B cell (primary cell): Measurements from ENCODE around the gene TECTB. TPM values are rescaled to one million over a fixed set of nuclear protein-coding genes. Genes with fewer than 3 reads are reported as not detected.

Experiments used
- ATAC-seq: fragments of 200-7000 bp; cut with Tn5 transposase; one replicate; pipeline ENCODE4 v1.10.0; 2021; ENCODE audit warnings: low read depth, mild to moderate bottlenecking, moderate number of reproducible peaks, moderate library complexity
- CTCF ChIA-PET: fragments of 350-600 bp; sonication (Branson Sonifier 250); formaldehyde crosslinking; loops from one replicate; lab custom pipeline; 2021; ENCODE audit warnings: antibody characterized with exemption, inconsistent platforms; lab: Charles Lee
- POLR2A ChIA-PET: fragments of 350-600 bp; sonication (Branson Sonifier 250); formaldehyde crosslinking; loops from one replicate; lab custom pipeline; 2021; ENCODE audit warnings: antibody characterized with exemption; lab: Charles Lee
- DNase-seq: peaks from one replicate; pipeline ENCODE4 v3.0.0; 2013
- H2AFZ ChIP-seq: 2 replicates; pipeline ENCODE4 v1.6.1; 2012; ENCODE audit warnings: mild to moderate bottlenecking, low read depth, low read length; ENCODE audit not compliant: insufficient read depth, poor library complexity, severe bottlenecking
- H3K27ac ChIP-seq, 2 donors: 1 replicate in 1 of 2; 2 replicates in 1 of 2; pipeline ENCODE4 v1.5.1; 2012 to 2013; ENCODE audit warnings: low read length in 2 of 2, mild to moderate bottlenecking in 2 of 2, moderate library complexity in 1 of 2
- H3K27me3 ChIP-seq, 4 experiments: fragments of 200-600 bp in 1 of 4; sonication (generic) in 1 of 4; replicated peaks in 1 of 4; 1 replicate in 2 of 4; 2 replicates in 2 of 4; pipeline versions ENCODE4 v1.6.1 to v1.7.0; 2013 to 2016; ENCODE audit warnings: low read length in 3 of 4, mild to moderate bottlenecking in 2 of 4, mixed read lengths in 1 of 4, moderate library complexity in 1 of 4; ENCODE audit not compliant: insufficient read depth in 4 of 4, control insufficient read depth in 3 of 4; ENCODE audit errors: control extremely low read depth in 1 of 4
- H3K36me3 ChIP-seq, 2 experiments: replicated peaks in 1 of 2; 1 replicate in 1 of 2; 2 replicates in 1 of 2; pipeline versions ENCODE4 v1.6.1 to v1.7.1; 2013; ENCODE audit warnings: low read length in 1 of 2; ENCODE audit not compliant: insufficient read depth in 2 of 2, control insufficient read depth in 1 of 2; ENCODE audit errors: control extremely low read depth in 1 of 2, extremely low read depth in 1 of 2
- H3K4me1 ChIP-seq, 2 donors: fragments of 200-600 bp in 1 of 2; sonication (generic) in 1 of 2; 1 replicate in 1 of 2; 2 replicates in 1 of 2; pipeline versions ENCODE4 v1.5.1 to v1.6.1; 2013 to 2017; ENCODE audit warnings: low read length in 2 of 2; ENCODE audit not compliant: control insufficient read depth in 2 of 2, insufficient read depth in 2 of 2
- H3K4me2 ChIP-seq: replicated peaks from 2 replicates; pipeline ENCODE3; 2012; ENCODE audit warnings: mild to moderate bottlenecking, low read depth, low read length; ENCODE audit not compliant: poor library complexity, severe bottlenecking
- H3K4me3 ChIP-seq, 5 experiments: fragments of 200-600 bp in 1 of 5; sonication (generic) in 1 of 5; 1 replicate in 3 of 5; 2 replicates in 2 of 5; pipeline versions ENCODE4 v1.5.1 to v1.7.0; 2011 to 2016; ENCODE audit warnings: low read length in 4 of 5, mild to moderate bottlenecking in 4 of 5, low read depth in 2 of 5, control low read depth in 1 of 5, moderate library complexity in 1 of 5; ENCODE audit not compliant: insufficient read depth in 1 of 5; ENCODE audit errors: control extremely low read depth in 1 of 5, extremely low read depth in 1 of 5
- H3K79me2 ChIP-seq: fragments of 200-600 bp; sonication (generic); one replicate; pipeline ENCODE4 v1.6.0; 2016; ENCODE audit warnings: low read length; ENCODE audit not compliant: control insufficient read depth, insufficient read depth
- H3K9ac ChIP-seq: fragments of 200-600 bp; sonication (generic); 2 replicates; pipeline ENCODE4 v1.6.1; 2017; ENCODE audit warnings: mild to moderate bottlenecking, low read length, moderate library complexity
- H3K9me3 ChIP-seq, 3 donors: one replicate each; pipeline versions ENCODE4 v1.6.1 to v1.7.1; 2013; ENCODE audit warnings: low read length in 2 of 3; ENCODE audit not compliant: control insufficient read depth in 2 of 3, insufficient read depth in 1 of 3; ENCODE audit errors: control extremely low read depth in 1 of 3
- H4K20me1 ChIP-seq: 2 replicates; pipeline ENCODE4 v1.6.0; 2012; ENCODE audit warnings: mild to moderate bottlenecking, low read length; ENCODE audit not compliant: insufficient read depth, control insufficient read depth, poor library complexity, severe bottlenecking
- H3K27ac Mint-ChIP-seq: one replicate; pipeline ENCODE4 v1.8.0; 2021; ENCODE audit warnings: mixed read lengths
- H3K27me3 Mint-ChIP-seq: one replicate; pipeline ENCODE4 v1.8.0; 2021; ENCODE audit warnings: mixed read lengths
- H3K4me1 Mint-ChIP-seq: one replicate; pipeline ENCODE4 v1.8.0; 2021; ENCODE audit warnings: mixed read lengths
- H3K4me3 Mint-ChIP-seq: one replicate; pipeline ENCODE4 v1.8.0; 2021; ENCODE audit warnings: mixed read lengths
- H3K9me3 Mint-ChIP-seq: one replicate; pipeline ENCODE4 v1.8.0; 2022; ENCODE audit warnings: mixed read lengths; ENCODE audit not compliant: insufficient read depth
- EZH2 ChIP-seq: IDR thresholded peaks from 2 replicates; pipeline ENCODE4 v1.6.1; 2012; ENCODE audit warnings: borderline replicate concordance, low read depth, mild to moderate bottlenecking, moderate library complexity, low read length; ENCODE audit not compliant: insufficient read depth, poor library complexity, severe bottlenecking
- WGBS: methylation state at CpG from one replicate; pipeline ENCODE4 v1.1.5; 2013; ENCODE audit warnings: missing lambda C conversion rate; ENCODE audit not compliant: insufficient coverage; 5-methylcytosine and 5-hydroxymethylcytosine counted together
- intact Hi-C: fragments of 100-400 bp; cut with micrococcal nuclease; formaldehyde crosslinking; loops from one replicate; pipeline ENCODE4 v1.10.0; 2022
- polyA plus RNA-seq: library from polyadenylated mRNA; depleted of rRNA; stranded (reverse); fragments of >200 nt; gene quantifications from 2 replicates; pipeline ENCODE4 v1.2.3, GENCODE V29; 2012
- total RNA-seq, 2 donors: library from RNA; stranded (reverse); fragments of 120-200 nt in 1 of 2; gene quantifications; 1 replicate in 1 of 2; 2 replicates in 1 of 2; pipeline versions ENCODE4 v1.2.3 to v1.2.4, GENCODE V29; 2013 to 2022
- TF ChIP-seq, protein P1 (sequence below): fragments of 200-600 bp; IDR thresholded peaks from one replicate; pipeline ENCODE4 v1.8.0; 2022; ENCODE audit warnings: antibody characterized with exemption, mild to moderate bottlenecking

Gene TECTB
- total and polyA plus RNA-seq, 2 donors (not counting 1 experiment from before 2014, with no cell fraction given): not detected

DNA sequence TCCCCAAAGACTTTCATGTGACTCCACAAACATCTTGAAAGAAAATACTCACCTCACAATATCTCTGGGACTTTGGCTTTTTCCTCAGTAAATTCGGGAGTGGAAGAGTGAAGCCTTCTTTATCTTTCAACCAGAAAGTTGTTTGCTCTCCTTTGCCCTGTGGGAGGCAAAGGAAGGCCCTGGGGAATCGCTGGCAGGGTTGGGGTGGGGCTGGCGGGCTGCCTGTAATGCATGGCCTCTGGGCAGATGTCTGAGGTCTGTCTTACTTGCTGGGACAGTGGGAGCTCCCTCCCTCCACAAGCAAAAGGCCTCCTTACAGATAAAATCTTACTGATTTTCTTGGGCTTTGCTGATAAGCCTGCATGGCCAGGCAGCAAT lies 24.9 kb downstream of the TECTB start:
- peaks cover 12% of the 10 kb centered on the region for H3K27me3 Mint-ChIP-seq
- H3K27ac Mint-ChIP-seq: no peak overlapping the region
- H4K20me1 ChIP-seq: no peaks in the 10 kb centered on the region
- H2AFZ ChIP-seq: no peak overlapping the region
- CTCF ChIA-PET: interaction anchor here (1.0 to 2.7 kb wide), 11 partner anchors 9 to 194 kb away, joined by 3 to 11 read pairs (median 4); no protein-coding TSS in a partner anchor
- H3K9me3 ChIP-seq: no peaks in the 10 kb centered on the region
- WGBS: 50% methylated on average over 2 of the region's 3 CpGs
- H3K36me3 ChIP-seq: no peaks in the 10 kb centered on the region
- TF ChIP-seq EZH2: no peak
- TF ChIP-seq, protein P1, sequence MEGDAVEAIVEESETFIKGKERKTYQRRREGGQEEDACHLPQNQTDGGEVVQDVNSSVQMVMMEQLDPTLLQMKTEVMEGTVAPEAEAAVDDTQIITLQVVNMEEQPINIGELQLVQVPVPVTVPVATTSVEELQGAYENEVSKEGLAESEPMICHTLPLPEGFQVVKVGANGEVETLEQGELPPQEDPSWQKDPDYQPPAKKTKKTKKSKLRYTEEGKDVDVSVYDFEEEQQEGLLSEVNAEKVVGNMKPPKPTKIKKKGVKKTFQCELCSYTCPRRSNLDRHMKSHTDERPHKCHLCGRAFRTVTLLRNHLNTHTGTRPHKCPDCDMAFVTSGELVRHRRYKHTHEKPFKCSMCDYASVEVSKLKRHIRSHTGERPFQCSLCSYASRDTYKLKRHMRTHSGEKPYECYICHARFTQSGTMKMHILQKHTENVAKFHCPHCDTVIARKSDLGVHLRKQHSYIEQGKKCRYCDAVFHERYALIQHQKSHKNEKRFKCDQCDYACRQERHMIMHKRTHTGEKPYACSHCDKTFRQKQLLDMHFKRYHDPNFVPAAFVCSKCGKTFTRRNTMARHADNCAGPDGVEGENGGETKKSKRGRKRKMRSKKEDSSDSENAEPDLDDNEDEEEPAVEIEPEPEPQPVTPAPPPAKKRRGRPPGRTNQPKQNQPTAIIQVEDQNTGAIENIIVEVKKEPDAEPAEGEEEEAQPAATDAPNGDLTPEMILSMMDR: no peak
- H3K4me2 ChIP-seq: no peak overlapping the region
- H3K4me1 Mint-ChIP-seq: no peaks in the 10 kb centered on the region
- no peak overlapping the region for H3K27ac ChIP-seq
- no peak for DNase-seq
- no peaks in the 10 kb centered on the region for H3K79me2 ChIP-seq
- no peak for ATAC-seq
- H3K9me3 Mint-ChIP-seq: no peaks in the 10 kb centered on the region
- no peak overlapping the region for H3K4me3 ChIP-seq
- POLR2A ChIA-PET: no interaction called here
- H3K4me3 Mint-ChIP-seq: no peak overlapping the region
- intact Hi-C loops: no loop called here
- H3K27me3 ChIP-seq: peaks cover 0 to 4% (median 1%) of the 10 kb centered on the region in 4 experiments
- H3K4me1 ChIP-seq: no peaks in the 10 kb centered on the region
- no peak overlapping the region for H3K9ac ChIP-seq

DNA sequence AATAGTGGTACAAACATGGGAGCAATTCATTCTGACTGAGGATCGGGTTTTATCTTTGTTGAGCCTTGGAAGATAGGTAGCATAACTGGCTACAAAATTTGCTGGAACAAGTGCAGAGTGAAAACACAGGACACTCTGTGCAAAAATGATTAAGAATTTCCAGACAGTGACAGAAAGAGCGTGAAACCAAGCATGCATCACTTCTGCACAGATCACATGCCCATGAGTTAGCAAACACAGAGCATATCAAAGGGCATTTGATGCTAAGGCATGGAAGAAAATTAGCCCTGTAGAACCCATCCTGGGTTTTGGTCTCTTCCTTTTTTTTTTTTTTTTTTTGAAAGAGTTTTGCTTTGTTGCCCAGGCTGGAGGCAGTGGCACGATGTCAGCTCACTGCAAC lies 28.3 kb downstream of the TECTB start:
- intact Hi-C loops: loop anchor here (10.0 kb wide), 1 partner anchor 123 kb away; no protein-coding TSS in a partner anchor
- POLR2A ChIA-PET: no interaction called here
- TF ChIP-seq, protein P1: no peak
- TF ChIP-seq EZH2: no peak
- H3K4me1 ChIP-seq: no peaks in the 10 kb centered on the region
- no peaks in the 10 kb centered on the region for H4K20me1 ChIP-seq
- H3K4me2 ChIP-seq: no peak overlapping the region
- no peak overlapping the region for H3K4me3 ChIP-seq
- no peak overlapping the region for H2AFZ ChIP-seq
- DNase-seq (no peak), ATAC-seq (no peak)
- peaks cover 0 to 2% (median 1%) of the 10 kb centered on the region in 4 experiments for H3K27me3 ChIP-seq
- H3K27ac Mint-ChIP-seq: no peak overlapping the region
- H3K27me3 Mint-ChIP-seq: peaks cover 24% of the 10 kb centered on the region
- no peak overlapping the region for H3K9ac ChIP-seq
- no peaks in the 10 kb centered on the region for H3K36me3 ChIP-seq
- no peak overlapping the region for H3K27ac ChIP-seq
- H3K4me3 Mint-ChIP-seq: no peak overlapping the region
- no peaks in the 10 kb centered on the region for H3K79me2 ChIP-seq
- H3K4me1 Mint-ChIP-seq: no peaks in the 10 kb centered on the region
- H3K9me3 ChIP-seq: no peaks in the 10 kb centered on the region
- no peaks in the 10 kb centered on the region for H3K9me3 Mint-ChIP-seq
- 100% methylated on average over 2 of the region's 3 CpGs for WGBS
- CTCF ChIA-PET: interaction anchor here (0.8 kb wide), 1 partner anchor 196 kb away, joined by 4 read pairs; no protein-coding TSS in a partner anchor
